GM12878 (cell line): ENCODE results near the gene M1AP. TPM values are rescaled to one million over a fixed set of nuclear protein-coding genes. Genes with fewer than 3 reads are reported as not detected.

Experiments used
- ATAC-seq: fragments of 200-7000 bp; cut with Tn5 transposase; 3 replicates; pipeline ENCODE4 v1.9.1; 2020; ENCODE audit warnings: mild to moderate bottlenecking, moderate library complexity
- BruUV-seq: library from RNA; stranded (reverse); fragments of 400-500 nt; replicated peaks from 2 replicates; lab custom pipeline; 2021; lab: Mats Ljungman, UMichigan
- CTCF ChIA-PET: fragments of 300-600 bp; sonication (Branson Sonifier 250); formaldehyde crosslinking; extraction: SDS; loops from one replicate; lab custom pipeline; 2021; ENCODE audit warnings: inconsistent platforms; lab: Yijun Ruan, JAX
- POLR2A ChIA-PET: fragments of 350-600 bp; formaldehyde crosslinking; extraction: SDS; loops from one replicate; lab custom pipeline; 2021; ENCODE audit warnings: inconsistent platforms; lab: Charles Lee
- RAD21 ChIA-PET: fragments of 300-600 bp; sonication (Branson Sonifier 250); formaldehyde crosslinking; loops from one replicate; lab custom pipeline; 2023; ENCODE audit warnings: antibody characterized with exemption; ENCODE audit not compliant: unreplicated experiment; lab: Charles Lee
- SMC1A ChIA-PET: fragments of 300-600 bp; sonication (Branson Sonifier 250); formaldehyde crosslinking; loops from one replicate; lab custom pipeline; 2023; ENCODE audit not compliant: unreplicated experiment, uncharacterized antibody; lab: Charles Lee
- DNase-seq: peaks from one replicate; pipeline ENCODE4 v3.0.0-alpha.2; 2011; ENCODE audit warnings: low read depth, low spot score
- FAIRE-seq: peaks from 3 replicates; lab custom pipeline; 2011; peaks lifted over from hg19 to GRCh38; lab: Jason Lieb, UNC
- H2AFZ ChIP-seq: 2 replicates; pipeline ENCODE4 v1.6.0; 2011; ENCODE audit warnings: low read depth, low read length, control low read depth; ENCODE audit not compliant: control insufficient read depth
- H3K27ac ChIP-seq: 2 replicates; pipeline ENCODE4 v1.5.1; 2011; ENCODE audit warnings: control low read depth; ENCODE audit not compliant: control insufficient read depth, insufficient read depth
- H3K27me3 ChIP-seq, 2 experiments: replicated peaks in 1 of 2; 2 replicates each; pipeline versions ENCODE4 v1.6.0 to v1.6.1; 2011; ENCODE audit warnings: low read length in 1 of 2; ENCODE audit not compliant: control insufficient read depth in 2 of 2, insufficient read depth in 2 of 2
- H3K36me3 ChIP-seq, 2 experiments: 2 replicates each; pipeline ENCODE4 v1.5.1; 2011; ENCODE audit warnings: low read length in 1 of 2; ENCODE audit not compliant: control insufficient read depth in 2 of 2, insufficient read depth in 2 of 2
- H3K4me1 ChIP-seq: 2 replicates; pipeline ENCODE4 v1.6.1; 2011; ENCODE audit warnings: mild to moderate bottlenecking, low read length, moderate library complexity, mixed read lengths; ENCODE audit not compliant: control insufficient read depth, insufficient read depth
- H3K4me2 ChIP-seq: 2 replicates; pipeline ENCODE4 v1.6.0; 2011; ENCODE audit warnings: control low read depth; ENCODE audit not compliant: control insufficient read depth, insufficient read depth
- H3K4me3 ChIP-seq: fragments of 200-600 bp; sonication (generic); 2 replicates; pipeline ENCODE4 v1.5.1; 2016
- H3K79me2 ChIP-seq: 2 replicates; pipeline ENCODE4 v1.6.0; 2011; ENCODE audit warnings: low read length; ENCODE audit not compliant: control insufficient read depth, insufficient read depth
- H3K9ac ChIP-seq: 2 replicates; pipeline ENCODE4 v1.8.0; 2011; ENCODE audit warnings: low read length, control low read depth, mixed read lengths; ENCODE audit not compliant: control insufficient read depth, insufficient read depth
- H3K9me3 ChIP-seq: replicated peaks from 3 replicates; pipeline ENCODE4 v1.5.1; 2011; ENCODE audit warnings: mild to moderate bottlenecking, low read length; ENCODE audit not compliant: control insufficient read depth, insufficient read depth
- H4K20me1 ChIP-seq: 2 replicates; pipeline ENCODE4 v1.6.0; 2011; ENCODE audit not compliant: control insufficient read depth, insufficient read depth
- CBX3 ChIP-seq: fragments of 200-600 bp; sonication (generic); IDR thresholded peaks from 2 replicates; pipeline ENCODE4 v1.6.1; 2016; ENCODE audit warnings: low read depth, borderline replicate concordance
- CBX5 ChIP-seq: sonication (generic); IDR thresholded peaks from 2 replicates; pipeline ENCODE4 v1.6.1; 2016; ENCODE audit warnings: low read depth, moderate library complexity, mild to moderate bottlenecking, inconsistent platforms
- ESRRA ChIP-seq: IDR thresholded peaks from 2 replicates; pipeline ENCODE4 v1.6.1; 2012; ENCODE audit warnings: mild to moderate bottlenecking, low read length, improper control_type of control experiment
- GABPA ChIP-seq: IDR thresholded peaks from 2 replicates; pipeline ENCODE4 v1.6.1; 2014; ENCODE audit warnings: antibody characterized with exemption, low read depth, mild to moderate bottlenecking, inconsistent platforms
- MEF2B ChIP-seq: fragments of 450-650 bp; IDR thresholded peaks from 2 replicates; pipeline ENCODE4 v1.6.1; 2018; ENCODE audit warnings: mild to moderate bottlenecking, moderate library complexity; ENCODE audit not compliant: partially characterized antibody, poor library complexity, severe bottlenecking
- MLLT1 ChIP-seq: fragments of 450-650 bp; IDR thresholded peaks from 2 replicates; pipeline ENCODE4 v1.6.1; 2016; ENCODE audit warnings: mild to moderate bottlenecking
- MTA3 ChIP-seq: IDR thresholded peaks from 2 replicates; pipeline ENCODE4 v1.6.1; 2012; ENCODE audit warnings: low read length, inconsistent platforms, borderline replicate concordance
- NFYB ChIP-seq: IDR thresholded peaks from 2 replicates; pipeline ENCODE4 v1.6.1; 2011; ENCODE audit warnings: low read depth, mild to moderate bottlenecking, low read length, improper control_type of control experiment, moderate library complexity; ENCODE audit not compliant: insufficient read depth
- NR2C1 ChIP-seq: fragments of 450-650 bp; IDR thresholded peaks from 2 replicates; pipeline ENCODE4 v1.6.1; 2017; ENCODE audit warnings: antibody characterized with exemption, mild to moderate bottlenecking, moderate library complexity
- SPI1 ChIP-seq: IDR thresholded peaks from 2 replicates; pipeline ENCODE4 v1.6.1; 2011; ENCODE audit warnings: low read depth, mild to moderate bottlenecking, low read length, moderate library complexity, borderline replicate concordance; ENCODE audit not compliant: insufficient read depth
- TCF7 ChIP-seq: IDR thresholded peaks from 2 replicates; pipeline ENCODE4 v1.6.1; 2014; ENCODE audit warnings: antibody characterized with exemption, borderline replicate concordance
- ZBTB11 ChIP-seq: fragments of 450-650 bp; formaldehyde crosslinking; IDR thresholded peaks from 2 replicates; pipeline ENCODE4 v1.5.0; 2022; ENCODE audit warnings: mild to moderate bottlenecking, missing genetic modification characterization
- ZNF384 ChIP-seq: IDR thresholded peaks from 2 replicates; pipeline ENCODE4 v1.6.1; 2012; ENCODE audit warnings: low read depth, mild to moderate bottlenecking, low read length, improper control_type of control experiment, borderline replicate concordance
- WGBS: methylation state at CpG from one replicate; pipeline ENCODE4 v1.1.6; 2016; ENCODE audit warnings: low lambda C conversion rate; ENCODE audit not compliant: insufficient replicate concordance, insufficient coverage; ENCODE audit errors: missing lambda C conversion rate; 5-methylcytosine and 5-hydroxymethylcytosine counted together
- in situ Hi-C: fragments of 300-500 bp; cut with MboI; formaldehyde crosslinking; loops from 9 replicates; pipeline ENCODE4 v1.14.3; 2018; ENCODE audit warnings: mixed read lengths
- intact Hi-C: fragments of 100-400 bp; cut with micrococcal nuclease; formaldehyde crosslinking; loops from one replicate; pipeline ENCODE4 v1.14.2; 2022; ENCODE audit not compliant: unreplicated experiment
- polyA plus RNA-seq, 11 experiments: library from polyadenylated mRNA; depleted of rRNA in 4 of 11; unstranded in 6 of 11; stranded (reverse) in 5 of 11; fragments of >200 nt; fragmentation: Nextera tagmentation in 4 of 11; fragmentation: Illumina TruSeq in 1 of 11; extraction: Ambion mirVana in 4 of 11; extraction: Trizol in 1 of 11; gene quantifications; 1 replicate in 1 of 11; 2 replicates in 10 of 11; pipeline versions ENCODE4 v1.2.1 to v1.2.3, GENCODE V29; 2011 to 2016; ENCODE audit warnings: inconsistent platforms in 2 of 11, missing spikeins in 2 of 11, low read depth in 1 of 11
- total RNA-seq, 4 experiments: library from RNA; depleted of rRNA in 3 of 4; stranded (reverse); fragments of >200 nt in 3 of 4; fragmentation: Illumina TruSeq in 1 of 4; extraction: Trizol in 1 of 4; gene quantifications; 2 replicates each; pipeline versions ENCODE4 v1.2.1 to v1.2.3, GENCODE V29; 2013 to 2021
- TF ChIP-seq, protein P1 (sequence below): fragments of 150-350 bp; IDR thresholded peaks from 2 replicates; pipeline ENCODE4 v1.6.1; 2016; ENCODE audit warnings: low read depth, low read length

Gene M1AP
- total and polyA plus RNA-seq, 10 of the 15 experiments (the other 5 are each of a cell fraction or from before 2014, with no cell fraction given), result 0.04 to 0.32 (median 0.16) TPM; not detected in 4

DNA sequence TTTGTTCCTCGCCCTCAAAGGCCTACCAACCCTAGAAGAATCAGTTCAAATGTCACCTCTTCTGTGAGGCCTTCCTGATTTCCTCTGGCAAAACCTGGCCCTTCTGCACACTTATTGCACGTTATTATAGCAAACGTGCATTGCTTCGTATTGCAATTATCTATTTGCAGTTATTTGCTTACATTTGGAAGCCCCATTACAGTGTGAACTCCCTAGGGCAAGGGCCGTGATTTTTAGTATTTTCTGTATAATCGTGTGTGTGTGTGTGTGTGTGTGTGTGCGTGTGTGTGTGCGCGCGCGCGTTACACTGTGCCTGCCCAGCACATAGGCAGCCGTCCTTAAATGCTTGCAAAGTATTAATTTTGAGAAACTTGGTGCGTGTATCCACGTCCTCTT, 5.5 kb upstream of the M1AP start:
- 1% methylated on average over 15 of the region's 15 CpGs for WGBS
- ChIA-PET SMC1A (interaction anchor here (0.8 to 1.0 kb wide), 3 partner anchors 13 to 36 kb away, joined by 3 read pairs; no protein-coding TSS in a partner anchor), RAD21 (interaction anchor here (1.0 kb wide), 1 partner anchor 64 kb away, joined by 3 read pairs; no protein-coding TSS in a partner anchor), POLR2A (interaction anchor here (0.9 kb wide), 1 partner anchor 102 kb away, joined by 3 read pairs; no protein-coding TSS in a partner anchor), CTCF (interaction anchor here (0.7 to 1.6 kb wide), 4 partner anchors 9 to 184 kb away, joined by 4 to 7 read pairs (median 4); no protein-coding TSS in a partner anchor)
- Histone ChIP-seq H3K36me3 (no peaks in the 10 kb centered on the region), H2AFZ (peak overlapping the region; percentile 93), H3K4me1 (peaks cover 8% of the 10 kb centered on the region), H4K20me1 (no peaks in the 10 kb centered on the region), H3K9ac (no peak overlapping the region), H3K4me2 (peak overlapping the region; percentile 98), H3K4me3 (peak overlapping the region; percentile 78), H3K9me3 (no peaks in the 10 kb centered on the region), H3K27me3 (no peaks in the 10 kb centered on the region), H3K79me2 (no peaks in the 10 kb centered on the region), H3K27ac (no peak overlapping the region)
- intact Hi-C loops (no loop called here), in situ Hi-C loops (no loop called here)
- FAIRE-seq (no peak), DNase-seq (no peak), ATAC-seq (peak; percentile 34)
- BruUV-seq, result no TSS peak
- TF ChIP-seq MLLT1, result no peak
- TF ChIP-seq NFYB, result no peak
- TF ChIP-seq ESRRA, result no peak
- no peak for TF ChIP-seq SPI1
- no peak for TF ChIP-seq CBX3
- no peak for TF ChIP-seq MEF2B
- TF ChIP-seq ZNF384, result no peak
- no peak for TF ChIP-seq GABPA
- TF ChIP-seq, protein P1, sequence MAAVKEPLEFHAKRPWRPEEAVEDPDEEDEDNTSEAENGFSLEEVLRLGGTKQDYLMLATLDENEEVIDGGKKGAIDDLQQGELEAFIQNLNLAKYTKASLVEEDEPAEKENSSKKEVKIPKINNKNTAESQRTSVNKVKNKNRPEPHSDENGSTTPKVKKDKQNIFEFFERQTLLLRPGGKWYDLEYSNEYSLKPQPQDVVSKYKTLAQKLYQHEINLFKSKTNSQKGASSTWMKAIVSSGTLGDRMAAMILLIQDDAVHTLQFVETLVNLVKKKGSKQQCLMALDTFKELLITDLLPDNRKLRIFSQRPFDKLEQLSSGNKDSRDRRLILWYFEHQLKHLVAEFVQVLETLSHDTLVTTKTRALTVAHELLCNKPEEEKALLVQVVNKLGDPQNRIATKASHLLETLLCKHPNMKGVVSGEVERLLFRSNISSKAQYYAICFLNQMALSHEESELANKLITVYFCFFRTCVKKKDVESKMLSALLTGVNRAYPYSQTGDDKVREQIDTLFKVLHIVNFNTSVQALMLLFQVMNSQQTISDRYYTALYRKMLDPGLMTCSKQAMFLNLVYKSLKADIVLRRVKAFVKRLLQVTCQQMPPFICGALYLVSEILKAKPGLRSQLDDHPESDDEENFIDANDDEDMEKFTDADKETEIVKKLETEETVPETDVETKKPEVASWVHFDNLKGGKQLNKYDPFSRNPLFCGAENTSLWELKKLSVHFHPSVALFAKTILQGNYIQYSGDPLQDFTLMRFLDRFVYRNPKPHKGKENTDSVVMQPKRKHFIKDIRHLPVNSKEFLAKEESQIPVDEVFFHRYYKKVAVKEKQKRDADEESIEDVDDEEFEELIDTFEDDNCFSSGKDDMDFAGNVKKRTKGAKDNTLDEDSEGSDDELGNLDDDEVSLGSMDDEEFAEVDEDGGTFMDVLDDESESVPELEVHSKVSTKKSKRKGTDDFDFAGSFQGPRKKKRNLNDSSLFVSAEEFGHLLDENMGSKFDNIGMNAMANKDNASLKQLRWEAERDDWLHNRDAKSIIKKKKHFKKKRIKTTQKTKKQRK, result no peak
- TF ChIP-seq CBX5, result no peak
- no peak for TF ChIP-seq MTA3
- TF ChIP-seq TCF7, result no peak
- no peak for TF ChIP-seq ZBTB11 (CRISPR knock-in tag)
- TF ChIP-seq NR2C1, result no peak
